ENCODE data around the gene SH3BGRL2.
"Not testable (repeated sequence)": the region's sequence is repeated elsewhere in the genome, so short reads cannot be mapped to it uniquely, and the experiment has no call there.

SH3BGRL2 gene

GRCh38 chr6:79614326-79615305 is 16.5 kb upstream of the SH3BGRL2 start:
- no peak for DNase-seq

- no peak for DNase-seq
Measured at GRCh38 chr6:79617518-79617941, 13.6 kb upstream of the SH3BGRL2 start.

GRCh38 chr6:79618425-79618824 is 12.7 kb upstream of the SH3BGRL2 start:
- DNase-seq: not testable (repeated sequence)

GRCh38 chr6:79621579-79621978 is 9.6 kb upstream of the SH3BGRL2 start:
- no peak for DNase-seq

- DNase-seq: no peak
Measured at GRCh38 chr6:79622364-79622763, 8.8 kb upstream of the SH3BGRL2 start.

GRCh38 chr6:79623106-79623505 is 8.0 kb upstream of the SH3BGRL2 start:
- no peak for DNase-seq

GRCh38 chr6:79625746-79626145 is 5.4 kb upstream of the SH3BGRL2 start:
- DNase-seq: no peak

GRCh38 chr6:79626811-79627210 is 4.3 kb upstream of the SH3BGRL2 start:
- DNase-seq: no peak

- DNase-seq: no peak
Measured at GRCh38 chr6:79627422-79627821, 3.7 kb upstream of the SH3BGRL2 start.

GRCh38 chr6:79628466-79629288 is 2.5 kb upstream of the SH3BGRL2 start:
- DNase-seq: no peak

GRCh38 chr6:79630380-79630882 is 698 bp upstream of the SH3BGRL2 start:
- DNase-seq: no peak

GRCh38 chr6:79631693-79632172 is 604 bp downstream of the SH3BGRL2 start:
- no peak for DNase-seq

- no peak for DNase-seq
Measured at GRCh38 chr6:79632580-79632979, 1.5 kb downstream of the SH3BGRL2 start.

GRCh38 chr6:79634491-79635231 is 3.5 kb downstream of the SH3BGRL2 start:
- no peak for DNase-seq

- no peak for DNase-seq
Measured at GRCh38 chr6:79635232-79635543, 4.1 kb downstream of the SH3BGRL2 start.

- no peak for DNase-seq
Measured at GRCh38 chr6:79636673-79637072, 5.5 kb downstream of the SH3BGRL2 start.

- DNase-seq: no peak
Measured at GRCh38 chr6:79640146-79641111, 9.3 kb downstream of the SH3BGRL2 start.

- DNase-seq: peak; percentile 25
Measured at GRCh38 chr6:79646006-79646405, 14.9 kb downstream of the SH3BGRL2 start.

GRCh38 chr6:79646561-79646960 is 15.4 kb downstream of the SH3BGRL2 start:
- DNase-seq: no peak

- DNase-seq: no peak
Measured at GRCh38 chr6:79647741-79648140, 16.6 kb downstream of the SH3BGRL2 start.

GRCh38 chr6:79648328-79648727 is 17.2 kb downstream of the SH3BGRL2 start:
- no peak for DNase-seq

- DNase-seq: no peak
Measured at GRCh38 chr6:79649016-79649415, 17.9 kb downstream of the SH3BGRL2 start.
